PC-3 (cell line): ENCODE data around the gene NDUFA9. TPM values are rescaled to one million over a fixed set of nuclear protein-coding genes. Genes with fewer than 3 reads are reported as not detected.

ENCODE experiments used
- ATAC-seq: fragments of 200-7000 bp; cut with Tn5 transposase; 2 replicates; pipeline ENCODE4 v1.9.1; 2020; ENCODE audit warnings: mild to moderate bottlenecking, moderate library complexity
- BruUV-seq: library from RNA; stranded (reverse); fragments of 400-500 nt; replicated peaks from 2 replicates; lab custom pipeline; 2021; lab: Mats Ljungman, UMichigan
- CTCF ChIA-PET: fragments of 300-600 bp; sonication (Branson Sonifier 250); formaldehyde crosslinking; loops from one replicate; lab custom pipeline; 2022; ENCODE audit warnings: antibody characterized with exemption; lab: Charles Lee
- POLR2A ChIA-PET: fragments of 300-600 bp; sonication (Branson Sonifier 250); formaldehyde crosslinking; loops from one replicate; lab custom pipeline; 2022; ENCODE audit warnings: antibody characterized with exemption; ENCODE audit not compliant: unreplicated experiment; lab: Charles Lee
- DNase-seq: peaks from one replicate; pipeline ENCODE4 v3.0.0-alpha.2; 2015
- H2AFZ ChIP-seq: fragments of 300-600 bp; sonication (generic); 2 replicates; pipeline ENCODE4 v1.6.0; 2016; ENCODE audit warnings: antibody characterized with exemption, low read length
- H3F3A ChIP-seq: fragments of 300-600 bp; sonication (generic); one replicate; pipeline ENCODE4 v1.6.0; 2017; ENCODE audit warnings: antibody characterized with exemption, low read length, control low read depth, mild to moderate bottlenecking; ENCODE audit not compliant: unreplicated experiment
- H3K27ac ChIP-seq: fragments of 300-600 bp; sonication (generic); 2 replicates; pipeline ENCODE4 v1.5.1; 2016; ENCODE audit warnings: mild to moderate bottlenecking, low read length
- H3K27me3 ChIP-seq: fragments of 300-600 bp; sonication (generic); 2 replicates; pipeline ENCODE4 v1.6.1; 2016; ENCODE audit warnings: low read length, mixed read lengths
- H3K36me3 ChIP-seq: fragments of 300-600 bp; sonication (generic); 2 replicates; pipeline ENCODE4 v1.6.1; 2016; ENCODE audit warnings: low read depth, mixed run types, low read length, mixed read lengths
- H3K4me1 ChIP-seq: fragments of 300-600 bp; sonication (generic); 2 replicates; pipeline ENCODE4 v1.5.1; 2016; ENCODE audit warnings: low read length; ENCODE audit not compliant: insufficient read depth
- H3K4me2 ChIP-seq: fragments of 300-600 bp; sonication (generic); 2 replicates; pipeline ENCODE4 v1.6.0; 2016; ENCODE audit warnings: low read length
- H3K4me3 ChIP-seq: fragments of 300-600 bp; sonication (generic); 2 replicates; pipeline ENCODE4 v1.5.1; 2016; ENCODE audit warnings: mild to moderate bottlenecking, low read length, mixed read lengths
- H3K79me2 ChIP-seq: fragments of 300-600 bp; sonication (generic); 2 replicates; pipeline ENCODE4 v1.6.1; 2017; ENCODE audit warnings: low read length, mixed read lengths
- H3K9ac ChIP-seq: fragments of 300-600 bp; sonication (generic); 2 replicates; pipeline ENCODE4 v1.6.0; 2016; ENCODE audit warnings: mild to moderate bottlenecking, low read length
- H3K9me2 ChIP-seq: fragments of 300-600 bp; sonication (generic); replicated peaks from 2 replicates; pipeline ENCODE4 v1.6.1; 2016; ENCODE audit warnings: mixed run types, low read length, mixed read lengths
- H3K9me3 ChIP-seq: fragments of 300-600 bp; sonication (generic); 2 replicates; pipeline ENCODE4 v1.6.1; 2016; ENCODE audit warnings: low read length, mixed read lengths
- H4K20me1 ChIP-seq: fragments of 300-600 bp; sonication (generic); 2 replicates; pipeline ENCODE4 v1.6.1; 2016; ENCODE audit warnings: low read length, mixed read lengths
- CTCF ChIP-seq: fragments of 300-600 bp; sonication (generic); conservative IDR thresholded peaks from 2 replicates; pipeline ENCODE4 v1.5.1; 2017; ENCODE audit warnings: antibody characterized with exemption, low read depth, mild to moderate bottlenecking, low read length
- EZH2 ChIP-seq: fragments of 300-600 bp; sonication (generic); IDR thresholded peaks from one replicate; pipeline ENCODE4 v1.6.1; 2017; ENCODE audit warnings: antibody characterized with exemption, mild to moderate bottlenecking, low read length; ENCODE audit not compliant: unreplicated experiment
- EZH2phosphoT487 ChIP-seq: fragments of 300-600 bp; sonication (generic); IDR thresholded peaks from 2 replicates; pipeline ENCODE4 v1.6.1; 2018; ENCODE audit warnings: mild to moderate bottlenecking, antibody characterized with exemption, low read length, borderline replicate concordance
- intact Hi-C: fragments of 100-400 bp; cut with micrococcal nuclease; formaldehyde crosslinking; loops from 2 replicates; pipeline ENCODE4 v1.9.0; 2023
- total RNA-seq: library from RNA; depleted of rRNA; stranded (reverse); fragments of >200 nt; gene quantifications from 2 replicates; pipeline ENCODE4 v1.2.3, GENCODE V29; 2014

NDUFA9 gene
- total RNA-seq, 1 experiment from 2014 or later, result 71.5 TPM

GRCh38 chr12:4630262-4630661 is 18.7 kb upstream of the NDUFA9 start:
- Histone ChIP-seq H2AFZ (no peak overlapping the region), H3K9me2 (no peaks in the 10 kb centered on the region), H3K4me2 (no peak overlapping the region), H3K27me3 (peaks cover 23% of the 10 kb centered on the region), H4K20me1 (no peaks in the 10 kb centered on the region), H3F3A (no peaks in the 10 kb centered on the region), H3K4me1 (no peaks in the 10 kb centered on the region), H3K79me2 (no peaks in the 10 kb centered on the region), H3K27ac (no peak overlapping the region), H3K9ac (no peak overlapping the region), H3K9me3 (no peaks in the 10 kb centered on the region), H3K4me3 (no peak overlapping the region), H3K36me3 (no peaks in the 10 kb centered on the region)
- ATAC-seq (no peak), DNase-seq (no peak)
- intact Hi-C loops, result no loop called here
- no peak for TF ChIP-seq CTCF
- TF ChIP-seq EZH2, result no peak
- TF ChIP-seq EZH2phosphoT487, result no peak
- no TSS peak for BruUV-seq
- ChIA-PET POLR2A (no interaction called here), CTCF (no interaction called here)

- H3K4me1 ChIP-seq, result peaks cover 6% of the 10 kb centered on the region; the same call in 1 of the 2 replicates
- intact Hi-C loops, result no loop called here
- no peak overlapping the region for H3K4me2 ChIP-seq
- no peak overlapping the region for H3K4me3 ChIP-seq
- CTCF ChIA-PET, result no interaction called here
- POLR2A ChIA-PET, result no interaction called here
- no peak overlapping the region for H3K9ac ChIP-seq
- no peaks in the 10 kb centered on the region for H3K27me3 ChIP-seq
- TF ChIP-seq CTCF (no peak), EZH2phosphoT487 (no peak), EZH2 (no peak)
- H3K79me2 ChIP-seq, result 0 out of 2 replicates have a peak, but pooled peaks cover 3% of the 10 kb centered on the region
- DNase-seq, result no peak
- no peaks in the 10 kb centered on the region for H4K20me1 ChIP-seq
- BruUV-seq, result no TSS peak
- H2AFZ ChIP-seq, result no peak overlapping the region
- no peaks in the 10 kb centered on the region for H3K9me2 ChIP-seq
- H3F3A ChIP-seq, result no peaks in the 10 kb centered on the region
- no peak for ATAC-seq
- no peaks in the 10 kb centered on the region for H3K9me3 ChIP-seq
- no peak overlapping the region for H3K27ac ChIP-seq
- no peaks in the 10 kb centered on the region for H3K36me3 ChIP-seq
These were observed 5.2 kb upstream of the NDUFA9 start for GRCh38 chr12:4643747-4644146.

GRCh38 chr12:4645023-4645422 is 3.9 kb upstream of the NDUFA9 start:
- intact Hi-C loops, result no loop called here
- peaks cover 14% of the 10 kb centered on the region for H3K79me2 ChIP-seq
- no peak overlapping the region for H3K9ac ChIP-seq
- H3K27ac ChIP-seq, result no peak overlapping the region
- H3F3A ChIP-seq, result no peaks in the 10 kb centered on the region
- no TSS peak for BruUV-seq
- no peak for TF ChIP-seq CTCF
- no peak for TF ChIP-seq EZH2phosphoT487
- no peak for TF ChIP-seq EZH2
- H2AFZ ChIP-seq, result no peak overlapping the region
- ChIA-PET POLR2A (no interaction called here), CTCF (no interaction called here)
- H4K20me1 ChIP-seq, result no peaks in the 10 kb centered on the region
- no peak overlapping the region for H3K4me2 ChIP-seq
- H3K27me3 ChIP-seq, result no peaks in the 10 kb centered on the region
- no peak for DNase-seq
- ATAC-seq, result no peak
- H3K9me2 ChIP-seq, result no peaks in the 10 kb centered on the region
- H3K9me3 ChIP-seq, result no peaks in the 10 kb centered on the region
- peaks cover 9% of the 10 kb centered on the region; the same call in 1 of the 2 replicates for H3K4me1 ChIP-seq
- no peak overlapping the region for H3K4me3 ChIP-seq
- no peaks in the 10 kb centered on the region for H3K36me3 ChIP-seq
